GM15510 (cell line): ENCODE data around the gene VAMP4.

ENCODE experiments used
- POLR2A ChIP-seq: IDR thresholded peaks from 3 replicates; pipeline ENCODE4 v1.6.1; 2011; ENCODE audit warnings: borderline replicate concordance; ENCODE audit not compliant: insufficient read length; ENCODE audit errors: extremely low read depth

VAMP4 gene

DNA sequence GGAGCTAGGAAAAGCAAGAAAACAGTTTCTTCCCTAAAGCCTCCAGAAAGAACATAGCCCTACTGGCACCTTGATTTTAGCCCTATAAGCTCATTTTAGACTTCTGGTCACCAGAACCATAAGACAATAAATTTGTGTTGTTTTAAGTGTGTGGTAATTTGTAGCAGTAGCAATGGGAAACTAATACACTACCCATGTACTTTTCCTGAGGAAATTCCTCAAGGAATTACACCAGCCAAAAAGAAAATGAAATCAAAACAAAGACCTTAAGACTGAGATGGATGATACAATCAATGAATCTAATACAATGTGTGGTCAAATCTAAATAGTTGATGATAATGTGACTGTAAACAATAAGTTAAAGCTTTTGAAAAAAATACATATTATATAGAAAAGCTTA, 11.8 kb downstream of the VAMP4 start:
- TF ChIP-seq POLR2A, result no peak

DNA sequence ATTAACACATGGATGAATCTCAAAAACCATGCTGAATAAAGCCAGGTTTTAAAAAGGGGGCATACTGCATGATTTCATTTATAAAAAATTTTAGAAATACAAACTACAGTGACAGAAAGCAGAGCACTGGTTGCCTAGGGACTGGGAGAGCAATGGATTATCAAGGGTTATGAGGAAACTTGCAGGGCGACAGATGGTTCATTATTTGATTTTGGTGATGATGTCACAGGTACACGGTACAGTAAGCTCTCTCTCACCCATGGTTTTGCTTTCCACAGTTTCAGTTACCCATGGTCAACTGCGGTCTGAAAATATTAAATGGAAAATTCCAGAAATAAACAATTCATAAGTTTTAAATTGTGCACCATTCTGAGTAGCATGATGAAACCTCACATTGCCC, 14.1 kb downstream of the VAMP4 start:
- no peak for TF ChIP-seq POLR2A

- TF ChIP-seq POLR2A, result no peak
Measured at GRCh38 chr1:171718848-171719247, 23.0 kb downstream of the VAMP4 start.

- TF ChIP-seq POLR2A, result no peak
Measured at GRCh38 chr1:171718216-171718615, 23.6 kb downstream of the VAMP4 start.

GRCh38 chr1:171717062-171717718, 24.7 kb downstream of the VAMP4 start:
- TF ChIP-seq POLR2A, result no peak

DNA sequence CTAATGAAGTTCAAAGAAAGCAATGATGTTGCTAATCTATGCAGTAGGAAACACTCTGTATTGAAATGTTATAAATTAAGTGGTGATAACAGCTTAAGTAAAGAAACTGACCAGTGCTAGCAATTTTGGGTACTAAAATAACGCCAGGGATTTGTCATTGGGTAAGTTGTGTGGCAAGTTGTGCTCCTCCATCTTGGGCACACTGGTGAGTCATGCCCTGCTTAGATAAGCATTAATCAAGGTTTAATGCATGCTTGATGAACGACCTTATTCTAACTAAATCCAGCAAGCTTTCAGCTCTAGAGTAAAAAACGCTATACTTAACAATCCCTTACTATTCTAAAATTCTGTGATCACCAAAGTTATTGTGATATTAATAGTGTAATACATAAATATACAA, 25.2 kb downstream of the VAMP4 start:
- no peak for TF ChIP-seq POLR2A

GRCh38 chr1:171715813-171716251, 26.0 kb downstream of the VAMP4 start:
- no peak for TF ChIP-seq POLR2A

GRCh38 chr1:171712341-171712740, 29.5 kb downstream of the VAMP4 start:
- no peak for TF ChIP-seq POLR2A

DNA sequence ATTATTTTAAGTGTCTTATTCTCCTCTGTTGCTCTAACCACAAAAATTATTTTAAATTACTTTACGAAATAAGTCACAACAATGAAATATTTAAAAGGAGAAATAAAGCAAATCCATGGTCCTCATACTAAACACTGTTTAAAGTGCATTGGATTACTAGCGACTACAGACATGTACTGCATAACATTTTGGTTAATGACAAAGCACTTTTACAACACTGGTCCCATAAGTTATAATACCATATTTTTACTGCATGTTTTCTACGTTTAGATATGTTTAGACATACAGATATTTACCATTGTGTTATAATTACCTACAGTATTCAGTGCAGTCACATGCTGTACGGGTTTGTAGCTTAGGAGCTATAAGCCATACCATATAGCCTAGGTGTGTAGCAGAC, 30.2 kb downstream of the VAMP4 start:
- no peak for TF ChIP-seq POLR2A

GRCh38 chr1:171707583-171707982, 34.3 kb downstream of the VAMP4 start:
- no peak for TF ChIP-seq POLR2A

DNA sequence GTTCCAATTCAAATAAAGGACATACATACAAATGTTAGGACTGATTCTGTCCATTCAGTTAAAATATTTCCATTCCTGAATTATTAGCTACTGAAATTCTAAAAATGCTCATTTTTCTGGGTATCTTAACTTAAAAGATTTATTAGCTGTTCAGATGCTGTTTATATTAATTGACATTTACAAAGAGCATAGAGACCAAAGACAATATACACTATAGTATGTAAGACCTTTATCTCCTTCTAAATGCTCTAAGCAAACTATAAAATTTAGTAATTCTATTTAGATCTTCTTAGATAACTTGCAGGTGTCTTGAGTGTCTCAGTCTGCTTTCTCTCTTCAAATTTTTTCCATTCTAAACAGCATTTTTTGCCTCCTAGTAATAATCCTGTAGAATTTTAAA, 39.3 kb downstream of the VAMP4 start:
- no peak for TF ChIP-seq POLR2A

- no peak for TF ChIP-seq POLR2A
Measured at GRCh38 chr1:171699531-171699930, 42.3 kb downstream of the VAMP4 start.

DNA sequence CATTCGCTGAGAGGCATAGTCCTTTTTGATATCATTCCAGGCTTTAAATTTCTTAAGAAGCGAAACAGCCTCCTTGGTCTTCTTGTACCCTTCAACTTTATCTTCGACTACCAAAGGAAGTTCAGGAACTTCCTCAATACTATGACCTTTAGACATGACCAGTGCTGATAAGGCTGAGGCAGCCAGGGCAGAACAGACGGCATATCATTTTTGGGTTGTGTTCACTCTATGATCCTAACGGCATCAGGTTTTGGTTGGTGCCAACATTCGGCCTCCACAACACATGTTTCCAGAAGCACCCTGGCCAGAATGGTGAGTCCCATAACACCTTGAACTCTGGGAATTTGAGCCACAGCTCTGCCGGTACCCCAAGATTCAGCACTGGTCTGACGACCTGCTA, 58.0 kb downstream of the VAMP4 start:
- no peak for TF ChIP-seq POLR2A

GRCh38 chr1:171680339-171680738, 61.5 kb downstream of the VAMP4 start:
- no peak for TF ChIP-seq POLR2A

- TF ChIP-seq POLR2A, result no peak
Measured at GRCh38 chr1:171676823-171677222, 65.0 kb downstream of the VAMP4 start.

GRCh38 chr1:171674431-171675405, 67.1 kb downstream of the VAMP4 start:
- no peak for TF ChIP-seq POLR2A
